SKM-1 (cell line): ENCODE measurements around the gene PDE4D.

Experiments used
- DNase-seq: peaks from one replicate; lab custom pipeline; 2025; ENCODE audit not compliant: unreplicated experiment; lab: John Stamatoyannopoulos, UW

PDE4D gene

GRCh38 chr5:59346514-59346913 lies 547.0 kb downstream of the PDE4D start:
- no peak for DNase-seq

- DNase-seq, result no peak
Observed at GRCh38 chr5:59342181-59342580, 551.3 kb downstream of the PDE4D start.

DNA sequence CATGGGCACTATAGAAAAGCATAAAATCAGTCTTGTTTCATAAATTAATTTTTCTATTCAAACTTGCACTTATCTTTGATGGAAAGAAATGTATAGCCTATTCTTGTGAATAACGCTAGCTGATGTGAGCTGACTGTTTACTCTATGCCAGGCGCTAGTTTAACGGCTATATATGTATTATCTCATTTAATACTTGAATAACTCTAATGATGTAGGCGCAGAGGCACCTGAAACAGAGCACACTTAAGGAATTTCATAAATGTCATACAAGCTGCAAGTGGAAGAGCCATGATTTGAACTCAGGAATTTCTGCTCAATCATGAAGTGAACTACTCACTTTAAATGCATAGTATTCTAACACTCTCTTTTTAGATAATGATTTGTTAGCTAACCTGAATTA lies 551.8 kb downstream of the PDE4D start:
- DNase-seq, result no peak

DNA sequence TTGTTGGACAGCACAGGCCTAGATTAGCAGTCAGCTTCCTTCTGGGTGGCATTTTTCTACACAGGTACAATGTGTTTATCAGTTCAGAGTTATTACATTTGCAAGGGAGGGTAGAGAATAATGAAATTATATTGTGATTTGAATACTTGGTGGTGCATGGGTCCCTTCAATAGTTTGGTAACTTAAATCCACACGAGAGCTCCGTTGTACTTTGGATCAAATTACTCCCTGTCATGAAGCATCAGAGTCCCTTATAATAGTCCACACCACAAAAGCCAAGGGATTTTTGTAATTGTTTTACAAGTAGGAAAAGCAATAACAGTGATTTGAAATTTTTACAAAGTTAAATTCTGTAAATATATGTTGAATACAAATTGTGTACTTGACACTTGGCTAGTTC lies 552.4 kb downstream of the PDE4D start:
- DNase-seq, result no peak

DNA sequence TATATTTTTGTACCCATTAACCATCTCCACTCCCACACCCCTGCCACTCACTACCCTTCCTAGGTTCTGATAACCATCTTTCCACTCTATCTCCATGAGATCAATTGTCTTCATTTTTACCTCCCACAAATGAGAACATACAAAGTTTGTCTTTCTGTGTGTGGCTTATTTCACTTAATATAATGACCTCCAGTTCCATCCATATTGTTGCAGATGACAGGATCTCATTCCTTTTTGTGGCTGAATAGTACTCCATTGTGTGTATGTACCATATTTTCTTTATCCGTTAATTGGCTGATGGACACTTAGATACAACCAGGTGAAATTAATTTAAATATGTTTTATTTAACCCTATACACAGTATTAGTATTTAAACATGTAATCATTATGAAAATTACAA lies 552.9 kb downstream of the PDE4D start:
- no peak for DNase-seq

DNA sequence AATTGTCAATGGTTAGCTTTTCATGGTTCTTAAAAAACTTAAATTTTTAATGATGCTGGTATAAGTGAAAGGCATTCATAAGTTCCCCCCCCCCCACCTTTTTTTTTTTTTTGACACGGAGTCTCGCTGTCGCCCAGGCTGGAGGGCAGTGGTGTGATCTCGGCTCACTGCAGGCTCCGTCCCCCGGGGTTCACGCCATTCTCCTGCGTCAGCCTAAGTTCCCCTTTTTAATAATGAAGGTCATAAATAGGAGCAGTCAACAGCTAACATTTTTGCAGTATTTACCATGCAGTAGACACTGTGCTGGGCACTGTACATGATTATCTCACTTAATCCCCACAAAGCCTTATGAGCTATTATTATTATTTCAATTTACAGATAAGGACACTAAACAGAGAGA lies 556.3 kb downstream of the PDE4D start:
- no peak for DNase-seq

- DNase-seq, result no peak
Observed at GRCh38 chr5:59335544-59335943, 558.0 kb downstream of the PDE4D start.

GRCh38 chr5:59333416-59333815 lies 560.1 kb downstream of the PDE4D start:
- no peak for DNase-seq

DNA sequence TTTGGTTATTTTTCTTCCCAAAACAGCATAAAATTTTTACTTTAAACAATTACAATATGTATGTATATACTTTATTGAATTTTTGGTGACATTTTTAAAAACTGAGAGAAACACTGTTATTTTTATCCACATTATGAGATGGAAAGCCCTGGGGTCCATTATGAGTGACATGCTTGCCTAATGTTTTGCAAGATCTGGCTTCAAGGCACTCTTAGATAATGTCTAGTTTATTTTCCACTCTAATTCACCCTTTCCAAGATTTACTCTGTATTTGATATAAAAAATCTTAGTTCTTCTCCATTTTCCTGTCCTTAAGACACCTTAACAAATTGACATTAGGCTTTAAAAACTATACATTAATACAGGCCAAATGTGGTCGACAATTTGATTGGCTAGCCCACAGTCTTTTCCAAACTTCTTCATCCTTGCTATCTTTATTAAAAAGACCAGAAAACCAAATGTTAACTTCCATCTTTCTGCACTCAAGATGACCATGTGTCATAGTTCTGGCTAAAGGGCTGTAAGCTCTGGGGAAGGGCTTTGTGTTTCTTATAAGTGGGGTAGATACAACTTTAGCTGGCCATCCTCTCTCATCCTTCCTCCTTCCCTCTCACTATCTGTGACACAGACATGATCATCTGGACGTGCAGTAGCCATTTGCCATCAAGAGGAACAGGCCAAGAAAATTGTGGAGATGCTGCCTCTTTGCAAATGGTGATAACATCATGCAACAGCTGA lies 561.1 kb downstream of the PDE4D start:
- no peak for DNase-seq

GRCh38 chr5:59330680-59331079 lies 562.8 kb downstream of the PDE4D start:
- DNase-seq, result no peak

- no peak for DNase-seq
Observed at GRCh38 chr5:59328709-59329296, 564.7 kb downstream of the PDE4D start.

DNA sequence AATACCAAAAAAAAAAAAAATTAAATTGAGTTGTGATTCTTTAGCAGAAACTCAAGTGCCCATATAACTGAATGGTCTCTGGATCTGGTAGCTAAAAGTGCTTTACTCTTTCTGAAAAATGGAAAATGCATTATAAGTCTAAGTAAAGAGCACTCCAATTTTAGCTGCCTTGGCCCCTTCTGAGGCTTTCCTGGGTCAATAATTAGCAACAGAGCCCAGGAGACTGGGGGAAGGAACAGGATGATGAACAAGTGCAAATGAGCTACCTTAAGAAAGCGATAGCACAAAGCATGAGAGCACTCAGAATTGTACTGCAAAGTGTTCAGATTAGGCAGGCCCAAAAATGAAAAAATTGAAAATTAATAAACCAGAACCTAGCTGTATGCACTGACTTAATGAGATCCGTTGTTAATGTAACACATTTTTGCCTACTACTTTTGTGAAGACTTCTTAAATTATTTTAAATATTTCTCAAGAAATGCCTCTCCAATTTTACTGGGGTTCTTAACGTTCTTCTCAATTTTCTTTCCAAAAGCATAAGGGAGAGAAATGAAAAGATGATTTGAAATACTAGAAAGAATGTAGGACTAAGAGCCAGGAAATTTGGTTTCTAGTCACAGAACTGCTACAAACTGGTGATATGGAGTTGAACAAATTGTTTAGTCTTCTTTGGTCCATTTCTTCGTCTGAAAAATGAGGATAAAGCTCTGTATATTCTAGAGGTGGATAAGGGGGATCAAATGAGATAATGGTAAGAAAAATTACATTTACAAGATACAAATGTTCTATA lies 566.1 kb downstream of the PDE4D start:
- DNase-seq, result no peak

GRCh38 chr5:59326596-59326995 lies 566.9 kb downstream of the PDE4D start:
- DNase-seq, result no peak

- DNase-seq, result no peak
Observed at GRCh38 chr5:59325070-59325469, 568.5 kb downstream of the PDE4D start.

DNA sequence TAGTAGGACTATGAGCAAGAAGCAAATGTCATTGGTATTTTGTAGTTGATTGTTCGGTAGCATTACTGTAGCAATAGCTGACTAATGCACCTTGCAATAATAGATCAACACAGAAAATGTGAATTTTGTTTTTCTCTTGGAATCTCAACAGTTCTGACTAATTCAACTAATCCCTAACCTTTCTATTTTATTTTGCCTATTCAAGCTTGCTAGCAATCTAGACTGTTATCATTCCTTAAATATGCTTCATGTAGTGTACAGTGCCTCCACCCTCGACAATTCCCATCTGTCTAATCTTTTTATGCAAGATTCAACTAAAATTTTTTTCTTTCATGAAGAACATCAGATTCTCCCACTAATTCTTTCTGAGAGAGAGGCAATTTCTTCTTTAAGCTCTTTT lies 570.6 kb downstream of the PDE4D start:
- DNase-seq, result no peak

- no peak for DNase-seq
Observed at GRCh38 chr5:59322058-59322457, 571.5 kb downstream of the PDE4D start.

GRCh38 chr5:59321642-59322041 lies 571.9 kb downstream of the PDE4D start:
- no peak for DNase-seq

DNA sequence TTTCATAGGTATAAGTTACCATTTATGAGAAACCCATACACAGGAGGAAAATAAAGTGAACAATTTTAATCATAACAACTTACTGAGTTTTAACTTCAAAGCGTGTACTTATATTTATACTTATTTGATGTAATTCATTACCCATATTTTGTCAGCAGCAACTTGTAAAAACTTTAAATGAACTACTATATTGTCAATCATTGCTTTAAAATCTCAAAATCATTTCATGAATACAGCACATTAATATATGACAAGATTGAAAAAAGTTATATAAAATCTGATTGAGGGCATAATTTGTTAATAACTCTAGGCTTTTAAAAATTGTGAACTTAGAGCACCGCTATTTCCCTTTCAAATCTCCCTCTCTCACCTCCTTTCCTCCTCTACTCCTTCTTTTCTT lies 573.1 kb downstream of the PDE4D start:
- DNase-seq, result no peak

DNA sequence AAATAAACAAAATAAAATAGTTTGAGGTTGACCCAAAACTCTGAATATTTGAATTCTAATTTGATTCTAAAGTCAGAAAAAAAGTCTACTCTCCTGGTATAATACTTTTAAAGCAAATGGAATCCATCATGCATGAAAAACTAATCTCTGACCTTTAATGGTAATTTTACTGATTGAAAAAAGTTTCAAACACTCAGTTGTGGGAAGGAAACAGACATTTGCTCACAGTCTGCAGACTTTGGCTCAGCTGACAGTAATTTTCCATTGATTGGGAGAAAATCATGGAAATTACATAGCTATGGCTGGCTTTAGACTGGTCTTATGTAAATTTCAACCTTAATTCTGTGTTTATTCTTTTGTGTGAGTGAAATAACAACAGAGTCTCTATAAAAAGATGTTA lies 574.3 kb downstream of the PDE4D start:
- DNase-seq, result no peak

- DNase-seq, result no peak
Observed at GRCh38 chr5:59317774-59318205, 575.7 kb downstream of the PDE4D start.

DNA sequence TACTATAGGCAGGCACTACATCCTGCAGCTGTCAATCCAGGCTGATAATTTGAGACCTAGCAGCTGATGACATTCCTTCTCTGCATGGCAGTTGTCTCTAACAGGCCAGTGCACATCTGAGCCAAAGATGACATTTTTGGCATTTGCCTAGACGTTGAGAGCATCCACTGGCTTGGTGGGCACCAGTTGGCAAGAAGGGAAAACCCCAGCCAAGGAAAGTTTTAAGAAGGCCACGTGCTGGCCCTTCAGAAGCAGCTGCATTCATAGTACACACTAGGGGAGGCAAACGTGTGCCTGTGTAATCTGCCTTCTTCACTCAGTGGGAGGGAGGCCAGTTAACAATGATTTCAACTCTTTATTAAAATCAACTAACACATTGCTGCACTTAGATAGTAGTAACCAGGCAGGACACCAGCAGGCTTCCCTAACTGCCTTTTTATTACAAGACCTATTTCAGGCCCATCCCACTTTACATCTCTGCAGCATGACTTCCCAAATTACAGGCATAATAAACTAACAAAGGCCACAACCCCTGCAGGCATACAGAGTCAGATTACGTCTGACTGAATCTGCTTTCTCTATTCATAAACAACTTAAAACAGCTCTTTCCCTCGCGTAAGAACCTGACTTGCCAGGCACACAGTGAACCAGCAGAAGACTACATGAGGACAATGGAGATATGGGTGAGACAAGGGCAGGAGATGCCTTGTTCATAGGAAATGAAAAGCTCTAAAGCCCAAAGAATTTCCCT lies 576.3 kb downstream of the PDE4D start:
- no peak for DNase-seq
